Ureter (tissue), 1 donor: ENCODE results near the gene PNMA8A. TPM values are rescaled to one million over a fixed set of nuclear protein-coding genes. Genes with fewer than 3 reads are reported as not detected.
"Not testable (repeated sequence)": the region's sequence is repeated elsewhere in the genome, so short reads cannot be mapped to it uniquely, and the experiment has no call there.

Experiments
- DNase-seq: peaks from one replicate; pipeline ENCODE4 v3.0.0-alpha.2; 2020; ENCODE audit warnings: low spot score
- total RNA-seq: library from RNA; stranded (reverse); gene quantifications from one replicate; pipeline ENCODE4 v1.2.4, GENCODE V29; 2023
- donor health status: DM: yes; HTN: yes; CAD: no.

Gene PNMA8A, protein sequence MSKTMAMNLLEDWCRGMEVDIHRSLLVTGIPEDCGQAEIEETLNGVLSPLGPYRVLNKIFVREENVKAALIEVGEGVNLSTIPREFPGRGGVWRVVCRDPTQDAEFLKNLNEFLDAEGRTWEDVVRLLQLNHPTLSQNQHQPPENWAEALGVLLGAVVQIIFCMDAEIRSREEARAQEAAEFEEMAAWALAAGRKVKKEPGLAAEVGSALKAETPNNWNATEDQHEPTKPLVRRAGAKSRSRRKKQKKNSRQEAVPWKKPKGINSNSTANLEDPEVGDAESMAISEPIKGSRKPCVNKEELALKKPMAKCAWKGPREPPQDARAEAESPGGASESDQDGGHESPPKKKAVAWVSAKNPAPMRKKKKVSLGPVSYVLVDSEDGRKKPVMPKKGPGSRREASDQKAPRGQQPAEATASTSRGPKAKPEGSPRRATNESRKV
- 6.4 TPM for total RNA-seq

- DNase-seq: peak; percentile 72
Measured at GRCh38 chr19:46471116-46471733, at the start of gene PNMA8A. Gene PNMA8A (minus strand): TSS chr19:46471563. CDS start chr19:46471035, 528 bp downstream.

DNA sequence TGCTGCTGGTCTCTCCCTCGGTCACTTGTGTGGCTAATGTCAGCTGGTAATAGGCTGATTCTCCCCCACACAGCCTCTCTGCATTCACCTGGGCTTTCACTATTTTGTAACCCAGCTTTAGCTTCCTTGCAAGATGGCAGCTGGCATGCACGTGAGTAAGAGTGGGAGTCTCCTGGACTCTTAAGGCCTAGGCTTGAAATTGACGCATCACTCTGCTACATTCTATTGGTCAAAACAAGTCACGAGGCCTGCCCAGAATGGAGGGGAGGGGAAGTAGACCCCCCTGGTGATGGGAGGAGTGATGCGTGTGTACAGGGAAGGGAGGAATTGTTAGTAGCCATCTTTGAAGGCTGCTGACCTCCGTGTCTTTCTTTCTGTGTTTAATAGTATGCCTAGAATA is 49.3 kb upstream of the PNMA8A start:
- DNase-seq: no peak

- DNase-seq: no peak
Measured at GRCh38 chr19:46517471-46517870, 46.1 kb upstream of the PNMA8A start.

- DNase-seq: no peak
Measured at GRCh38 chr19:46515879-46516350, 44.6 kb upstream of the PNMA8A start.

GRCh38 chr19:46515290-46515609 is 43.9 kb upstream of the PNMA8A start:
- DNase-seq: no peak

DNA sequence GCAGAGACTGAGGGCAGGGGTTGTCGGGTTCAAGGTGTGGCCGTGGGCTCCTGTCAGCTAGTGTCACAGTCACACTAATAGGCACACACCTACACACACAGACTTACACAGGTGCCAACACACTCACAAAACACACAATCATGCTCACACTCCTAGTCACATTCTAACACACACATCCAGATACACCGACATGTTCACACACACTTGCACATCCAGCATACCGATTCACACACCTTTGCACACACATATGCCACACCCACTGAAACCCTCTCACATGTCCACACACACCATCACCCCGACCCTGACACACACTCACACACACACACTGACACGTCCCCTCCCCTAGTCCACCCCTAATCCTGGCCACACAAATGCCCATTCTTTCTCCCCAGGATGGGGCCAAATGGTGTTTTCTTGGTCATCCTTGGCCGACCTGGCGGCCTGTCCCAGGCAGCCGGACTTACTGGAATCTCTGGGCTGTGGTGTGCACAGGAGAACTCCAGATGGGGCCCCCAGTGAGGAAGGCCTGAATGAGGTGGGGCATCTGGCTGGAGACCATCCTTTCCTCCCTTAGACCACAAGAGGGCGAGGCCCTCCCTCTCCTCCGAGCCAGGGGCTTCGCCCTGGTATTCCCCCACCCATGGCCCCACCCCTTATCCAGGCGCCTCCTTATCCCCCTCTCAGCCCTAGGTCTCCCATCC is 43.4 kb upstream of the PNMA8A start:
- DNase-seq: no peak

DNA sequence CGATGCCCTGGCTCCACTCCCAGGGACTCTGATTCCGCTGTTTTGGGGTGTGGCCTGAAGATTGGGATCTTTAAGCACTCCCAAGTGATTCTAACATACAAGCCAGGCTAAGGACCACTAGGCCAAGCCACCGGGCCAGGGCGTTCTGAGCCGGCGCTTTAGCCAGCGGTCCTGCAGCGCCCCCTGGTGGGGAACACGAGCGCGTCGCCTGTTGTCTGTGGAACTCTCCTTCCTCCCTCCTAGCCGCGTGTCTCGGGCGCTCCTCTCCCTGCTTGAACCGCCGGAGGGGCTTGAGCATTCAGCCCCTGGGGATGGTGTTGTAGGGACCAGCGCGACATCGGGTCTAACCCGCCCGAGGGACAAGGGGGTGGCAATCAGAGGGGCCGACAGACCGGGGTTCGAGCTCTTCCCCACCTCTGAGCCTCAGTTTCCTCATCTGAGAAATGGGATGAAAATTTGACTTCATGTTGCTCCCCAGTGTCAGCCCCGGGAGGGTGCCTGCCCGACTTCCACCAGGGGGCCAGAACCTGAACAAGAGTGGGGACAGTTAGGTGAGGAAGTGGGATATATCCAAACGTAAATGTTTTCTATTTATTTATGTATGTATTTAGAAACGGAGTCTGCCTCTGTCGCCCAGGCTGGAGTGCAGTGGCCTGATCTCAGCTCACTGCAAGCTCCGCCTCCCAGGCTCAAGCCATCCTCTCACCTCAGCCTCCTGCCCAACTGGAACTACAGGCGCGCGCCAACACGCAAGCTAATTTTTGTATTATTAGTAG is 42.3 kb upstream of the PNMA8A start:
- DNase-seq: peak; percentile 83

GRCh38 chr19:46511237-46511636 is 39.9 kb upstream of the PNMA8A start:
- no peak for DNase-seq

DNA sequence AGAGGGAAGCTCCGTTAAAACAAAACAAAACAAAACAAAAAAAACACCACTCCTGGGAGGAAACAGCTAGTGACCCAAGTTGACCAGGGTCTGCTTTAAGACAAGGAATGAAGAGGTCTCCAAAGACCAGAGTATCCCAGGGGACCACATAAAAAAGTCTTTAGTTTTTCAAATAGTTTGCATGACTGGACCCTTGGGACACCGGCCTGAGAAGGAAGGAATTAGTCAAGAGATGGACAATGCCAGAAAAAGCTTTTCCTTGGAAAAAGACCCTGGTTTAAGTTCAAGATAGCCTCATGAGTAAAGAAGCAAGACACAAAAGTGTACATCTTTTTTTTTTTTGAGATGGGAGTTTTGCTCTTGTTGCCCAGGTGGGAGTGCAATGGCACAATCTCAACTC is 36.8 kb upstream of the PNMA8A start:
- DNase-seq: no peak

DNA sequence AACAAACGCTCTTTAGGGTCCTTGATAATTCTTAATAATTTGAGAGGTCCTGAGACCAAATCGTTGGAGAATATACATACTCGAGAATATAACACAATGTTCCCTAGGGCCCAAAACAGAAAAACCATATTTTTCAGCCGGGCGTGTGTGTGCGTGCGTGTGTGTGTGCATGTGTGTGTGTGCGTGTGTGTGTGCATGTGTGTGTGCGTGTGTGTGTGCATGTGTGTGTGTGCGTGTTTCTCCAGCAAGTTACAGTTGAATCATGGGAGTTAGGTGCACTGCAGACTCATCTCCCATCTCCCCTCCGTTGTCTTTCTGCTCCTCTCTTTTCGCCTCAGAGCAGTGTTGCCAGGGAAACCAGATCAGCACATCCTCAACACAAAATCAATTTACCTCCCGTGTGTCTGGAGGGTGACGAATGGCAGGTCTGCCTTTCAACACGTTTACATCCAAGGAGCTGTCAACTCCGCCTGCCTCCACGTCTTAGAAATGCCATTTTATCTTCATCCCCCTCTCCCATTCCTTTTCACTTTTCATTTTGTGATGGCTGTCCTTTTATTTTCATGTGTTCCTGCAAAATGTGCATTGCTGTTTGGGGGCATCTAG is 32.6 kb upstream of the PNMA8A start:
- DNase-seq: no peak

DNA sequence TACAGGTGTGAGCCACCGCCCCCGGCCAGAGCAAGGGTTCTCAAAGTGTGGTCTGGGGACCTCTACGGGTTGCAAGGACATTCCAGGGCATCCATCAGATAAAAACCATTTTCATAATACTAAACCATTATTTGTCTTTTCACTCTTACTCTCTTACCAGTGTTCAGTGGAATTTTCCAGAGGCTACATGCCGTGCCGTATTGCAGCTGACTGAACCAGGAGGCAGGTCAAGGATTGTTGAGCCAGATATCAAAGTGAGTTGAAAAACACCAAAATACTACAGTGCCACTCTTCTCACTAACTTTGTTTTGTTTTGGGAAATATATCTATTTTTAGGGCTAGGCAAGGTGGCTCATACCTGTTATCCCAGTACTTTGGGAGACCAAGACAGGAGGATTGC is 31.5 kb upstream of the PNMA8A start:
- DNase-seq: no peak

DNA sequence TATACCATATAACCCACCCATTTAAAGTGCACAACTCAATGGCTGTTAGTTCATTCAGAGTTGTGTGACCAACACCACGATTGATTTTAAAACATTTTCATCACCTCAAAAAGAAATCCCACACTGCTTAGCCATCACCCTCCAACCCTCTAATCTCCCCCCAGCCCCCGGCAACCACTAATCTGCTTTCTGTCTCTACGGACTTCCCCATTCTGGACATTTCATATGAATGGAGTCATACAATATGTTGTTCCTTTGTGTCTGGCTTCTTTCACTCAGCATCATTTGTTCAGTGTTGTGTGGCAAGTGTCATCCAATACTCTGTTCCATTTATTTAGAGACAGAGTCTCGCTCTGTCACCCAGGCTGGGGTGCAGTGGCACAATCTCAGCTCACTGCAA is 28.3 kb upstream of the PNMA8A start:
- no peak for DNase-seq

DNA sequence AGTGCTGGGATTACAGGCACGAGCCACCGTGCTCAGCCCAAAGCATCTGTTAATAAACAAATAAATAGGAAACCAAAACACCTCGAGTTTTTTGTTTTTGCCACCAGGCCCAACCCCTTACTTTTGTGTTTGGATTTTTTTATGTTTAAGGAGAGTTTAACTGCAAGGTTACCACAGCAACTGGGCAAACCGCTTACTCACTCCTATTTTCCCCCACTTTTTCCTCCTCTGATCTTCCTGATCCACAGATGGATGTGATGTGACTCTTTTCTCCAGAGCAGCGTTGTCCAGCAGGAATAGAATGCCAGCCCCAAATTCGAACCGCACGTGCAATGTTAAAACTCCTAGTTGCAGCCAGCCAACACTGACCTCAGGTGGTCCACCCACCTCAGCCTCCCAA is 26.4 kb upstream of the PNMA8A start:
- DNase-seq: no peak

- DNase-seq: not testable (repeated sequence)
Measured at GRCh38 chr19:46496886-46497285, 25.5 kb upstream of the PNMA8A start.

- no peak for DNase-seq
Measured at GRCh38 chr19:46496304-46496703, 24.9 kb upstream of the PNMA8A start.

DNA sequence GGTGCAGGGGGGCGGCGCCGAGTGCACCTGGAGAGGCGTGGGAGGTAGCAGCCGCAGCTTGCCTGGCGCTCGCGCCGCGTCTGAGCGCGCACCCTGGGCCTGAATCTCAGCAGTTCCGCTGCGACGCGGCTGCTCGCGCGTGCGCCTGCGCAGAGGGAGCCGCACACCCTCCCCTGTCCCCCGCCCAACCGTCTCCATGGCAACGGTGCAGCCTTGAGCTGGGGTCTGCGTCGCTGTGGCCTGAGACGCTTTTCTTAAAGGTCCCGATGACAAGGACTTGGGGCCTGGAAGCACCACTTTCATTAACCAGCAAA is 24.4 kb upstream of the PNMA8A start, which contains the start of gene PNMA8B:
TSS of gene PNMA8B (minus strand) at position 82 of the 314 bp plus-strand sequence. CDS start 402 bp downstream, outside the sequence.
- DNase-seq: no peak

DNA sequence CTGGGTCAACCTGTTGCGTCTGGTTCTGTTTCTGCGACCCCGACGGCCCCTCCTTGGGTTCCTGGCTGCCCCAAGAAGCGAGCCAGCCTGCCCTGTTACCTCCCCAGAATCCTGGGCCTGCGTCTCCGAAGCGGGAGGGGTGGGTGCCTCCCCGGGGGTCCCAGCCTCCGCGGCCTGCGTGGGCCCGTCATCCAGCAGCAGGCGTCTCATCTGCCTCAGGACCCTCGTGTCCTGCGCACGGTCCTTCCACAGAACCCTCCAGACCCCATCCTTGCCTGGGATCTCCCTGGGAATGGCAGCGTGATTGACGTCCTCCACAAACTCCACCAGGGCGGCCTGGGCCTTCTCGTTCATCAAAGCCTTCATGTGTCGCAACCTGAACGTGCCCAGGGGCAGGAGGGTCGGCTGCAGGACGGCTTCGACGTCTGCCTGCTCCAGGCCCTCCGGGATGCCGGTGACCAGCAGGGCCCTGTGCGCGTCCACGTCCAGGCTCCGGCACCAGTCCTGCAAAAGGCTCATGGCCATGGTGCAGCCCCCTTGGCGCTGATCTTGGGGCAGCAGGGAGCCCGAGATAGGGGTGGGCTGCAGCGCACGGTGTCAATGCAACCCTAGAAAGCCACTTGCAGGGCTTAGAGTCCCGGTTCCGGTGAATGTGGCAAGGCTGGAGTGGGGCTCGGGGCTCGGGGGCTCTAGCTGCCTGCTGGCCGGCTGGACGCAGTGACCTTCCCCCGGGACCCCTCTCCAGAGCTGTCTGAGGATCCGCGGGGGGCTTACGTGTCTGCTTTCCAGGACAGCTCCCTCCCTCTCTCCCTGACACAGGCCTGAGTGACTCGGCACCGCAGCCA is 23.8 kb upstream of the PNMA8A start:
- no peak for DNase-seq

DNA sequence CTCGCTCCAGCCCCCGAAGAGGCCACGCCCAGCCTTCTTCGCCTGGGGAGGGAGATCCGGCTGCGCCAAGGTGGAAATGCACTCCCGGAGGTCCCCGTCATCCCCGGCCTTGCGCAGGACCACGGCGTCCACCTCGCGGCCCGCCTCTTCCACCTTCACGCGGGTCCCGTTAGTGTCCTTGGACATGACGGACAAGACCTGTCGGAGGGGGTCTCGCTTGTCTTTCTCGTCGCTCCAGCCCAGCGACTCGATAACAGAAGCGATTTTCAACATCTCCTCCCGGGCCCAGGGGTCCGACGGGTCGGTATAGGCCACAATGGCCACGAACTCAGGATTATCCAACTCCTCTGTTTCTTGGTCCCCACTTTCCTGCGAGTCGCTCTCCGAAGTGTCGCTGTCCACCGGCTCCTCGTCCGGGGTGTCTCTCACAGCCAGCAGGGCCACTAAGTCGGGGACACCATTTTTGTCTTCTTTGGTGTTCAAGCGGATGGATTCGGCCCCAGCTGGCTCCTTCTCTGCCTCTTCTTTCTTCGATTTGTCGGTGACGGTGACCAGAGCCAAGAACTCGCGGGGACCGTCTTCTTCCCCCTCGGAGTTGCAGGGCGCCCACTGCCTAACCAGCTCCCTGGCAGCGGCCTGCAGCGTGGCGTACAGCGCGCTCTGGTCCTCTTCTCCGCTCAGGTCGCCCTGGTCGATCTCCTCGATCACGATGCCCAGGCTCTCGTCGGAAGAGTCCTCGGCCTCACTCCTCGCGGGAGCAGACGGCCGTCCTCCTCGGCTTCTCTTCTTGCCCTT is 23.0 kb upstream of the PNMA8A start:
- DNase-seq: no peak

- no peak for DNase-seq
Measured at GRCh38 chr19:46493236-46494145, 22.1 kb upstream of the PNMA8A start.
